Naive thymus-derived CD8-positive, alpha-beta T cell (primary cell): Measurements from ENCODE around the gene EIF4B. TPM values are rescaled to one million over a fixed set of nuclear protein-coding genes. Genes with fewer than 3 reads are reported as not detected.
A peak's percentile ranks its signal among the peaks of the same experiment; 100 is the strongest.

Experiments
- ATAC-seq, 2 donors: fragments of 150-1000 bp; cut with Tn5 transposase in 1 of 2; sonication (Bioruptor Pico), chemical (Tn5 transposase) in 1 of 2; 1 replicate in 1 of 2; 2 replicates in 1 of 2; pipeline ENCODE4 v1.10.0; 2021; ENCODE audit warnings: mild to moderate bottlenecking in 2 of 2, moderate library complexity in 2 of 2
- POLR2A ChIA-PET: fragments of 350-600 bp; sonication (Branson Sonifier 250); formaldehyde crosslinking; loops from one replicate; lab custom pipeline; 2021; ENCODE audit warnings: antibody characterized with exemption; lab: Charles Lee
- DNase-seq, 10 donors: peaks; one replicate each; pipeline versions ENCODE4 v3.0.0 to v3.0.0-alpha.2; 2020 to 2022
- H3K27ac Mint-ChIP-seq, 10 donors: one replicate each; pipeline ENCODE4 v1.8.0; 2020 to 2022; ENCODE audit warnings: mild to moderate bottlenecking in 10 of 10, mixed read lengths in 10 of 10, moderate library complexity in 4 of 10, inconsistent platforms in 1 of 10
- H3K27me3 Mint-ChIP-seq, 5 donors: one replicate each; pipeline ENCODE4 v1.8.0; 2021 to 2022; ENCODE audit warnings: mixed read lengths in 5 of 5
- H3K36me3 Mint-ChIP-seq, 3 donors: one replicate each; pipeline ENCODE4 v1.8.0; 2020 to 2022; ENCODE audit warnings: mixed read lengths in 3 of 3, mild to moderate bottlenecking in 2 of 3, inconsistent platforms in 1 of 3
- H3K4me1 Mint-ChIP-seq, 4 donors: one replicate each; pipeline ENCODE4 v1.8.0; 2021 to 2022; ENCODE audit warnings: mixed read lengths in 4 of 4
- H3K4me3 Mint-ChIP-seq, 10 donors: one replicate each; pipeline ENCODE4 v1.8.0; 2020 to 2022; ENCODE audit warnings: mild to moderate bottlenecking in 10 of 10, mixed read lengths in 10 of 10, moderate library complexity in 6 of 10, inconsistent platforms in 1 of 10
- H3K9me3 Mint-ChIP-seq, 9 donors: one replicate each; pipeline ENCODE4 v1.8.0; 2020 to 2022; ENCODE audit warnings: mixed read lengths in 9 of 9, mild to moderate bottlenecking in 3 of 9, inconsistent platforms in 1 of 9, moderate library complexity in 1 of 9
- polyA plus RNA-seq, 3 donors: library from polyadenylated mRNA; unstranded; fragments of 300-500 nt; fragmentation: Illumina TruSeq; gene quantifications; one replicate each; pipeline ENCODE4 v1.2.3, GENCODE V29; 2021
- total RNA-seq, 8 experiments: library from RNA in 2 of 8; stranded (reverse) in 2 of 8; gene quantifications; one replicate each; pipeline ENCODE4 v1.2.3 and lab custom pipeline; 2021 to 2026

The EIF4B gene
- total and polyA plus RNA-seq, 5 experiments from 2014 or later, result 116 to 804 (median 146) TPM

DNA sequence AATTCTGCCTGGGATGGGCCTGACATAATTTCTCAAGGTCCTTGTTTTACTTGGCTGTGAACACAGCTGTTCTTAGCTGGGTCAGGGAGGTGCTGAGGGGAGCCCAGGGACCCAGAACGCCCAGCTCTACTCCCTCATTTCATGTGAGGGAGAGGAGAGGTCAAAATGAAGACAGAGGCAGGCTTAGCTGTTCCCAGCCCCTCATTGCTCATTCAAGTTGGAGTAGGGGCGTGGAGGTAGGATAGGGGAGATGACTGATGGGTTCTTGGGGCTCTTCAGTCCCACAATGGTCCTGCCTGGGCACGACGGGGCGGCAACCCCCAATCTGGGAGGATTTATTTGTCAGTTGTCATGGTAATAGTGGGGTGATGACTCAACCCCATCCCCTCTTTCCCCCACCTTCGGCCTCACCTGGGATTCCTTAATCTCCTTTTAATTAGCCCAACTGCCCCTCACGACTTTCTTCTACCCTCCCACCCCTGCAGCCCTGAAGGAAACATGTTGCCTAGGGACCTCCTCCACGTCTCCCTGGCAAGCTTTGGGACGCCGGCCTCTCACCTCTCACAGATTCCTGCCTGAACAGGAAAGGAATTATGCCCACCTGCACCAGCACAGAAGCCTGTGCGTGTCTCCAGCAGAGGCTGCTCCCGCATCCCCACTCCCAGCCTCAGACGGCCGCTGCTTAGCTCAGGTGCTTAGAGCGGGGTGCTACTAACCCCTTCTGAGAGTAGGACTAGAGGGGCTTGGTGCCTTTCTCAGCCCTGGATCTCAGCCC, 62.7 kb downstream of the EIF4B start:
- peaks cover 16 to 41% (median 30%) of the 10 kb centered on the region in 4 donors for H3K4me1 Mint-ChIP-seq
- H3K27me3 Mint-ChIP-seq, result no peaks in the 10 kb centered on the region
- H3K9me3 Mint-ChIP-seq, result no peaks in the 10 kb centered on the region
- H3K36me3 Mint-ChIP-seq, result peaks cover 0 to 84% (median 9%) of the 10 kb centered on the region in 3 donors
- DNase-seq (no peak), ATAC-seq (no peak)
- no peak overlapping the region for H3K4me3 Mint-ChIP-seq
- peak overlapping the region in 4 of 10 donors; percentile 7 to 76 (median 34) for H3K27ac Mint-ChIP-seq
- POLR2A ChIA-PET, result interaction anchor here (1.3 to 6.4 kb wide), 2 partner anchors 10 to 29 kb away, joined by 5 to 34 read pairs; partner anchors contain the start of genes IGFBP6 and SPRYD3

DNA sequence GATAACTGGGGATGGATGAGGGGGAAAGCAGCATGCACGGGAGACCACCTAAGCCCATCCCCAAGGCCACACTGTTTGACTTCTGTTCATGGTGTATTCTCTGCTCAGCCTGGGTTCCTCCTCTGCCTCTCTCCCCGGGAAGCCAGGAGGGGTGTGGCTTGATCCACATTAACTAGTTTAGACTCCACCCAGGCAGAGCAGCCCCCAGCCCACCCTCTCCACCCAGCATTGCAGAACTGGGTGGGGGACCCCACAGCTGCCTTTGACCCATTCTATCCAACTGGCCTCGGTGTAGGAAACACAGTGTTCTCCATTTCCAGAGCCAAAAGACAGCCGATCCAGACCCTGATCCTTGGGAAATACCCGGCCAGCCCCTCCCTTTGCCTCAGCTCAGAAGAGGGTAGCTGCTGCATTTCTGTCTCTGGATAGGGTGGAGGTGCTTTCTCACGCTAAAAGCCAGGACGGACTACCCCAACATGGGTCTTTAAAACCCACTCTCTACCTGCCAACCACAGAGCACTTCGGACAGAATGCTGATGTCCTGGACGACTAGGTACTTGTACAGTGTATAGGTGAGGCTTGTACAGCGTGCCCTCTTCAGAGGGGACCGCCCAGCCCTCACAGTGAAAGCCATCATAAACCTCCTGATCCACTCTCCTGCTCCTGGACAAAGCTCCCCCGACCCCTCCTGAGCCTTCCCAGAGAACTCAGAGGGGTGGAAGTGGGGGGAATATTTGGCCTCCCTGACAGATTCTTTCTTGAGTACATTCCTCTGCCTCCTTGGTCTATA, 63.6 kb downstream of the EIF4B start:
- peaks cover 0 to 86% (median 13%) of the 10 kb centered on the region in 3 donors for H3K36me3 Mint-ChIP-seq
- no peaks in the 10 kb centered on the region for H3K27me3 Mint-ChIP-seq
- peaks cover 21 to 48% (median 38%) of the 10 kb centered on the region in 4 donors for H3K4me1 Mint-ChIP-seq
- ATAC-seq (no peak), DNase-seq (no peak)
- no peaks in the 10 kb centered on the region for H3K9me3 Mint-ChIP-seq
- H3K27ac Mint-ChIP-seq, result peak overlapping the region in 6 of 10 donors; percentile 13 to 76 (median 47)
- H3K4me3 Mint-ChIP-seq, result no peak overlapping the region
- POLR2A ChIA-PET, result interaction anchor here (1.0 to 6.4 kb wide), 2 partner anchors 14 to 29 kb away, joined by 3 to 34 read pairs; partner anchors contain the start of gene IGFBP6

DNA sequence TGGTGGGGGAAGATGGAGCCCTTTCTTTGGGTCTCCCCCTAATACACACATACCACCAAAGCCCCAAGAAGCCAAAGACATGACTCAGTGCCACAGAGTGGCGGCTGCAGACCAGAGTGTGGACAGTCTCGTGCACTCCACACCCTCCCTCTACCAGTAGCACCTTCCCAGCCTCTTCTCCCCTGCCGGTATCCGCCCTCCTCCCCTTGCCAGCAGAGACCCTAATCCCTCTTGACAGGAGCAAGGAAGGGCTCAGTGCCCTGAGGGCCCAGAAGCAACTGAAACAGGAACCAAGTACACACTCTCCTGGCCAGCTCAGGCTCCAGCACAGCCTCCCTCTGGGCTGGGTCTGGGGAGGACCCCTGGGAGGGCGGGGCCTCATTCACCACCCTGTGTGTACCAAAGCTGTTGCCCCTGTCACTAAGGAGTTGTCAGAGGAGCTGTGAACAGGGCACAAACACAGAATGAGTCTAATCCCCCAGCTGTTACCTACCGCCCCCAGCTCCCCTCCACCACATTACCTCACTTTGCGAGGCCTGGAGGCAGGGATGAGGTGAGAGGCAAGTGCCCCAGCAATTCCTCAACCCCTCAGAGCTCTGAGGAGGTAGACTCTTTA, 64.7 kb downstream of the EIF4B start:
- DNase-seq (no peak), ATAC-seq (no peak)
- Mint-ChIP-seq H3K36me3 (peaks cover 0 to 90% (median 11%) of the 10 kb centered on the region in 3 donors), H3K4me3 (no peak overlapping the region), H3K9me3 (no peaks in the 10 kb centered on the region), H3K27me3 (no peaks in the 10 kb centered on the region), H3K4me1 (peaks cover 23 to 51% (median 42%) of the 10 kb centered on the region in 4 donors), H3K27ac (peak overlapping the region in 7 of 10 donors; percentile 25 to 73 (median 40))
- POLR2A ChIA-PET, result interaction anchor here (0.6 to 1.3 kb wide), 5 partner anchors 10 to 250 kb away, joined by 3 to 8 read pairs (median 4); partner anchors contain the start of gene AAAS

DNA sequence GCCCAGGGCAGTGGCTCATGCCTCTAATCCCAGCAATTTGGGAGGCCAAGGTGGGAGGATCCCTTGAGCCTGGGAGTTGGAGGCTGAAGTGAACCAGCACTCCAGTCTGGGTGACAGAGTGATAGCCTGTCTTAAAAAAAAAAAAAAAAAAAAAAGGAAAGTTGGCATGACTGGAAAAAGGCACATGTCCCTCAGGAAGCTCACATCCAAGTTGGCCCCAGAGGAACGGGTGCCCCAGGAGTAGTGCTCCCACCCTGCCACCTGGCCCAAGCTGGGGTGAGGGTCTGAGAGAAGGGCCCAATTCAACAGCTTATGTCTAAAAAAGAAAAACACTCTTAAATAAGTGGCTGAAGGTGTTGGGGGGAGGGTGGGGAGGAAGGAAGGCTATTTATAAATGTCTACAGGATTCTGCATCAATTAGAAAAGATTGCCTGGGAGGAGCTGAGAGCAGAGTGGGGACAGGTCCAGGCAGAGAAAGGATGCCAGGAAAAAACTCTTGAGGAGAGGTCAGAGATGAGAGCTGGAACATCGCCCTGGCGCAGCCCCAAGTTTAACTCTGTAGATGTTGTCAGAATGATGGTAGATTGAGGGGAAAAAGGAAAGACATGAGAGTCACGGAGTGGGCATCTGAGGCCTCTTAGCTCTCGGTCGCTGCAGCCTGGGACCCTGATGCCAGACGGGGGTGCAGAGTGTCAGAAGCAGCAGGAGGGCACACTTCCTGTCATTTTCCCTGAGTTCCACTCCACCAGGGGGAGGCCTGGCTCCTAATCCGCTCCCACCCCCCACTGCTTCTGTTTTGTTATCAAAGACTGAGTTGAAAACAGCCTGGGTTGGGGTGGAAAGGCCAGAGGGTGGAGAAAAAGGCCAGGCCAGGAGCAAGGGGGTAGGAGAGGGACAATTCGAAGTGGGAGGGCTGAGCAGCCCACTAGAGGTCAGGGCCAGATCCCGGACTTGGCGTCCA, 65.6 kb downstream of the EIF4B start:
- peaks cover 0 to 90% (median 11%) of the 10 kb centered on the region in 3 donors for H3K36me3 Mint-ChIP-seq
- peaks cover 21 to 52% (median 42%) of the 10 kb centered on the region in 4 donors for H3K4me1 Mint-ChIP-seq
- no peak for ATAC-seq
- H3K27me3 Mint-ChIP-seq, result no peaks in the 10 kb centered on the region
- POLR2A ChIA-PET, result interaction anchor here (0.6 to 1.3 kb wide), 5 partner anchors 9 to 250 kb away, joined by 3 to 8 read pairs (median 4); partner anchors contain the start of gene AAAS
- H3K9me3 Mint-ChIP-seq, result no peaks in the 10 kb centered on the region
- DNase-seq, result no peak
- H3K27ac Mint-ChIP-seq, result peak overlapping the region in 5 of 10 donors; percentile 28 to 86 (median 62)
- H3K4me3 Mint-ChIP-seq, result no peak overlapping the region

DNA sequence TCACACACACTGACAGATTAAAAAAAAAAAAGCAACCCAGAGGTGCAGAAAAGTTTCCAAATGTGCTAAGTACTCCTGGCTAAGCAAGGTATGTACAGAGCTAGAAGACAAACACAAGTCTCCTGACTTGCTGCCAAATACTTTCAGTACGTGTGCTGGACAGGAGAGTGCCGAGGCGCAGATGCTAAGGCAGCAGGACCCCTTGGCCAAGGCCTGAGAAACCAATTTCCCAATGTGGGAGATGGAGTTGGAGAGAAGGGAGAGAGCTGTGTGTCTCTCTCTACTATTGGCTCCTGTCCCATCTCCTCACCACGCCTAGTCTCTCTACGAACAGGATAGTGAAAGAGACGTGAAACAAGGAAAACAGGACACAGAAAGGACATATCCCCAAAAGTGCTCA, 67.6 kb downstream of the EIF4B start:
- no peaks in the 10 kb centered on the region for H3K27me3 Mint-ChIP-seq
- POLR2A ChIA-PET, result no interaction called here
- ATAC-seq (no peak), DNase-seq (no peak)
- H3K4me1 Mint-ChIP-seq, result peaks cover 23 to 64% (median 57%) of the 10 kb centered on the region in 4 donors
- no peaks in the 10 kb centered on the region for H3K9me3 Mint-ChIP-seq
- peaks cover 0 to 80% (median 11%) of the 10 kb centered on the region in 3 donors for H3K36me3 Mint-ChIP-seq
- H3K27ac Mint-ChIP-seq, result peak overlapping the region in 3 of 10 donors; percentile 6 to 56 (median 43)
- peak overlapping the region in 1 of 10 donors; percentile 14 for H3K4me3 Mint-ChIP-seq

DNA sequence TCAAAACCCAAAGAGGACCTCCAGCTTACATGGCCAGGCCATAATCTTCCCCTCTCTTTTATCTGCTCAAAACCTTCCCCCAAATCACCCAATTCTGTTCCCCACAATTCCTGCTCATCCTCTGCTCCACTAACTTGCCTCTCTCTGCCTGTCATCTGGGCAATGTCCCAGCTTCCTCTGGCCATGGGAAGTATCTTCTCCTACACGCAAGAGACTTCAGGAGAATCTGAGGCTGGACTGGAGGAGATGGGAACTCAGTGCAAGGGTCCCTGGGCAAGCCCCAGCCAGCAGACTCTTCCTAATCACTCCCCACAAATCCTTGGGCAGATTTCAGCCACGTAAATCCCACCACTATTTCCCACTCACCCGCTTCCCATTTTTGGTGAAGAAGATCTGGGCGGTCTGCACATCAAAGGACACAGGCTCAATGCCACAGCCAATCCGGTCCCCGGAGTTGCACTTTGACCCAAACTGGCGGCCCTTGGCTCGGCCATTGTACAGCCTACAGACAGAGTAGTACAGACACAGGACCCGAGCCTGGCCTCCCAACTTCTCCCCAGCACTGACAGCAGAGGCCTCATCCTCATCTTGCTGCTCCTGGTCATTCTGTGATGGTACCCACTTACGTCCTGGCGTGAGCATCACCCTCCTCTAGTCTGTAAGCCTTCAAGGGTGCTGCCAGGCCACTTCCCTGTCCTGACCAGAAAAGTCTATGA, 68.2 kb downstream of the EIF4B start:
- DNase-seq (no peak), ATAC-seq (no peak)
- Mint-ChIP-seq H3K9me3 (no peaks in the 10 kb centered on the region), H3K27ac (peak overlapping the region in 4 of 10 donors; percentile 6 to 55 (median 17)), H3K4me1 (peaks cover 26 to 67% (median 59%) of the 10 kb centered on the region in 4 donors), H3K27me3 (no peaks in the 10 kb centered on the region), H3K4me3 (peak overlapping the region in 1 of 10 donors; percentile 30), H3K36me3 (peaks cover 0 to 78% (median 11%) of the 10 kb centered on the region in 3 donors)
- POLR2A ChIA-PET, result no interaction called here

DNA sequence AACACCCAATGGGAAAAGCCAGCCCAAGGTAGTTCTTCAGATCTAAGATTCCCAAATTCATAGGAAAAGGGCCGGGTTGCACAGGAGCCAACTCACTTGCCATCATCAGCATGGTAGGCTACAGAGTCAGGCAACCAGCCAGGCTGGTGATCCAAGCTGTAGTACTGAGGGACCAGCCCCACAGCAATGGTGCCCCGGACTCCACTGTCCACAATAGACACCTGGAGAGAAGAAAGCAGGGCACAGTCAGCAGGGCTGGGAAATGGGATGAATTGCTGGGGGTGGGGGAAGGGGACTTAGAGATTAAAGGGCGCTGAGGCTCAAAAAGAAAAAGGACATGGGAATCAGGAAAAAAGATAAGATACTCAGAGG, 68.7 kb downstream of the EIF4B start:
- Mint-ChIP-seq H3K36me3 (peaks cover 0 to 75% (median 11%) of the 10 kb centered on the region in 3 donors), H3K4me1 (peaks cover 26 to 72% (median 64%) of the 10 kb centered on the region in 4 donors), H3K9me3 (no peaks in the 10 kb centered on the region), H3K27me3 (no peaks in the 10 kb centered on the region), H3K27ac (peak overlapping the region in 2 of 10 donors; percentile 3 to 80), H3K4me3 (peak overlapping the region in 1 of 10 donors; percentile 30)
- ATAC-seq, result no peak
- POLR2A ChIA-PET, result interaction anchor here (1.2 kb wide), 1 partner anchor 106 kb away, joined by 3 read pairs; the partner anchor contains the start of genes CSAD and ZNF740
- no peak for DNase-seq

DNA sequence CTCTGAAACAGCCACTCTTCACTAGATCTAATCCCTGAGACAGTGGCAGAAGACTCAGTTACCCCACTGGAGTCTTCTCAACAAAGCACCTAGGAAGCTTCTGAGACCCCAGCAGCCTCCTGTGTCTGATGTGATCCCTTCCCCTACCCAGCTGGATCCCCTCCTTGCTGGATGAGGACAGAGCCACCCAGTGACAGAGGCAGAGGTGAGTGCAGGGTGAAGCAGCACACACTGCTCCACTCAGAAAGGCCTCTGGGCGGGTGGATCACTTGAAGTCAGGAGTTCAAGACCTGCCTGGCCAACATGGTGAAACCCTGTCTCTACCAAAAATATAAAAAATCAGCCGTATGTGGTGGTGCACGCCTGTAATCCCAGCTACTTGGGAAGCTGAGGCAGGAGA, 70.2 kb downstream of the EIF4B start:
- H3K4me3 Mint-ChIP-seq, result peak overlapping the region in 1 of 10 donors; percentile 14
- ATAC-seq (no peak), DNase-seq (no peak)
- H3K9me3 Mint-ChIP-seq, result no peaks in the 10 kb centered on the region
- H3K4me1 Mint-ChIP-seq, result peaks cover 28 to 75% (median 66%) of the 10 kb centered on the region in 4 donors
- H3K36me3 Mint-ChIP-seq, result peaks cover 0 to 60% (median 6%) of the 10 kb centered on the region in 3 donors
- H3K27ac Mint-ChIP-seq, result peak overlapping the region in 5 of 10 donors; percentile 7 to 70 (median 51)
- POLR2A ChIA-PET, result interaction anchor here (1.4 kb wide), 1 partner anchor 9 kb away, joined by 4 read pairs; no protein-coding TSS in a partner anchor
- H3K27me3 Mint-ChIP-seq, result no peaks in the 10 kb centered on the region

DNA sequence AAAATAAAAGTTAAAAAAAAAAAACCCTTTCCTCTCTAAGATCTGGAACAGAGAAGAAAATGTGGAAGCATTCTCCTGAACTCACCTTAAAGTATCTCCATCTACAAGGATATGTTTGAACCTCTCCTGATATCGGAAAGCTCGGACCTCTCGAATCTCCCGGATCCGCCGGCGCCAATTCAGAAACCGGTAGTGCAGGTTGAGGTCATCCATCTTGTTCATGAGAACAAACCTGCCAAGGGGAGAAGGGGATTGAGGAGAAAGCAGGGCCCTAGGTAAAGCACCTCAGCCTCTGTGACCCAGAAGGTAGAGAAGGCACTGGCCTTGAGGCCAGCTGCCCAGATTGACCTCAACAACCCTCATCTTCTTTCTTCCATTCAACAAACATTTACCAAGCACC, 70.8 kb downstream of the EIF4B start:
- Mint-ChIP-seq H3K27ac (peak overlapping the region in 5 of 10 donors; percentile 7 to 60 (median 43)), H3K27me3 (no peaks in the 10 kb centered on the region), H3K4me1 (peaks cover 26 to 70% (median 64%) of the 10 kb centered on the region in 4 donors), H3K36me3 (peaks cover 0 to 55% (median 6%) of the 10 kb centered on the region in 3 donors), H3K4me3 (peak overlapping the region in 8 of 10 donors; percentile 31 to 95 (median 92)), H3K9me3 (no peaks in the 10 kb centered on the region)
- DNase-seq, result no peak
- ATAC-seq, result no peak
- POLR2A ChIA-PET, result interaction anchor here (1.4 kb wide), 1 partner anchor 9 kb away, joined by 4 read pairs; no protein-coding TSS in a partner anchor

DNA sequence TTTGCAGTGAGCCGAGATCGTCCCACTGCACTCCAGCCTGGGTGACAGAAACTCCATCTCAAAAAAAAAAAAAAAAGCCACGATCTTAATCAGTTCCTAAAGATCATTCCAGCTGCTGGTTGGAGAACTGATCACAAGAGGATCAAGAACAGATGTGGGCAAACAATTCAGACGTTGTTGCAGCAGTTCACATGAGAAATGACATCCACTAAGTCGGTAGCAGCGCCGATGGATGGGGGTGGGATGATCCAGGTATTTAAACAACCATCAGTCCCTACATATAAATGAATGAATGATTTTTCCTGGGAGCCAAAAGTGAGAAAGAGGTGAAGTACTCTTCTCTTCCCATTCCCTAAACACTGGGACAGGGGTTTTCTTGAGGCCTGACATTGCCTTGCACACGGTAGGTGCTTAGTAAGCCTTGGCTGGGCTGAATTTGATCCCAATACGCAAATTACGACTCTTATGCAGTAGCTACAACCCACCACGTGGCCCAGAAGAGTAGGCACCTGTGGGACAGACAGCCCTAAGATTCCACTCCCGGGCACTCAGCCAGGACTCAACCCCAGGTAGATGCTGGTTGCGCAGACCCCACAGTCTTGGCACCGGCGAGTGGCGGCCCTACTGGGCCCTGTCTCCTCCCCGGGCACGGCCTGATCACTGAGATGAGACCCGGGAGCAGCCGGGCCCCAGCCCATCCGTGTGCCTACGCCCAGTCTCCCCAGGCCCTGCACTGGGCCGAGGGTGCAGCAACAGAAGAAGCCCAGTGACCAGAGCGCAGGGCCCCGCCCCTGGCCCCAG, 72.4 kb downstream of the EIF4B start:
- H3K27me3 Mint-ChIP-seq, result no peaks in the 10 kb centered on the region
- ATAC-seq (peak; percentile 53 to 62), DNase-seq (peak in 9 of 10 donors; percentile 30 to 79 (median 58))
- peak overlapping the region; percentile 85 to 99 (median 94) for H3K4me3 Mint-ChIP-seq
- POLR2A ChIA-PET, result interaction anchor here (0.6 to 4.4 kb wide), 21 partner anchors 10 to 547 kb away, joined by 3 to 58 read pairs (median 6); partner anchors contain the start of genes ATF7, CSAD, EIF4B and IGFBP6
- peaks cover 24 to 67% (median 54%) of the 10 kb centered on the region in 4 donors for H3K4me1 Mint-ChIP-seq
- H3K36me3 Mint-ChIP-seq, result peaks cover 0 to 39% (median 6%) of the 10 kb centered on the region in 3 donors
- H3K27ac Mint-ChIP-seq, result peak overlapping the region; percentile 91 to 98 (median 97)
- H3K9me3 Mint-ChIP-seq, result no peaks in the 10 kb centered on the region
